HG03439 (cell line): Measurements from ENCODE around the gene S1PR5.

Source experiments
- ATAC-seq: cut with Tn5 transposase; IDR thresholded peaks from one replicate; pipeline ENCODE4 v1.9.1; 2021; ENCODE audit warnings: mild to moderate bottlenecking, moderate library complexity; ENCODE audit not compliant: unreplicated experiment

The S1PR5 gene

DNA sequence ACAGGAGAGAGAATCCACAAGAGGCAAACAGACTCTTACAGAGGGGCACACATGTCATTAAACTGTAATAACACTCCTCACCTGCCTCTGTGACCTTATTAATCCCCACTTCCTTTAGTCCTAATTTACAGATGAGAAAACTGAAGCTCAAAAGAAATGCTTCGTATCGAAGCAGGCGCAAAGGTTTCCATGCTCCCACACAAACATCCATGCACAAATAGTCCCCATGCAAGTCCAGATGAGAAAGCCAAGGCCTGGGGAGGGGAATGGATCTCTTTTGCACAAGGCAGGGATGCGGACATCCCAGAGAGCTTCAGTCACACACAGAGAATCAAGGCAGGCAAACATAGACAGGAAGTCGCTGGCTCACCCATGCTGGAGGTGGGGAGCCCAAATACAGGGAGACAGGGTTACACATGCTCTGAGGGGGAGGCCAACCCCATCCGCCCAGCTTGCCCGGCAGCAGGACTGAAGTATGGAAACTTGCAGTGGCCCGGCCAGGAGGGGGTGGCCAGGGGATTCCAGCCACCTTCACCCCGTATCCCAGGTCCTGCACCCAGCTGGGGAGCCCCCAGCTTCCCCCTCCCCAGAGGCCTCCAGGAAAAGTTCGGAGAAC, 468 bp downstream of the S1PR5 start:
- no peak for ATAC-seq

DNA sequence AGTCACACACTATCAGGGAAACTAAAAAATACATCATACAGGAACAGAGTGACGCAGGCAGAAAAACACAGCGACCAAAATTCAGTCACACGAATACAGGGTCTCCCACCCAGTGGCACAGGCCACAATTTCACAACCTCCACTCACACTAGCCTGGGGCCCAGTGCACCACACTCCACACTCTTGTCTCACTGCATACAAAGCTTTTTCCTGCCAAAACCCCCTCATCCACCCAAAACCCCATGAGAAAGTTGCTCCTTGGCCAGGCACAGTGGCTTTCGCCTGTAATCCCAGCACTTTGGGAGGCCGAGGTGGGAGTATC, 1.2 kb downstream of the S1PR5 start:
- no peak for ATAC-seq

DNA sequence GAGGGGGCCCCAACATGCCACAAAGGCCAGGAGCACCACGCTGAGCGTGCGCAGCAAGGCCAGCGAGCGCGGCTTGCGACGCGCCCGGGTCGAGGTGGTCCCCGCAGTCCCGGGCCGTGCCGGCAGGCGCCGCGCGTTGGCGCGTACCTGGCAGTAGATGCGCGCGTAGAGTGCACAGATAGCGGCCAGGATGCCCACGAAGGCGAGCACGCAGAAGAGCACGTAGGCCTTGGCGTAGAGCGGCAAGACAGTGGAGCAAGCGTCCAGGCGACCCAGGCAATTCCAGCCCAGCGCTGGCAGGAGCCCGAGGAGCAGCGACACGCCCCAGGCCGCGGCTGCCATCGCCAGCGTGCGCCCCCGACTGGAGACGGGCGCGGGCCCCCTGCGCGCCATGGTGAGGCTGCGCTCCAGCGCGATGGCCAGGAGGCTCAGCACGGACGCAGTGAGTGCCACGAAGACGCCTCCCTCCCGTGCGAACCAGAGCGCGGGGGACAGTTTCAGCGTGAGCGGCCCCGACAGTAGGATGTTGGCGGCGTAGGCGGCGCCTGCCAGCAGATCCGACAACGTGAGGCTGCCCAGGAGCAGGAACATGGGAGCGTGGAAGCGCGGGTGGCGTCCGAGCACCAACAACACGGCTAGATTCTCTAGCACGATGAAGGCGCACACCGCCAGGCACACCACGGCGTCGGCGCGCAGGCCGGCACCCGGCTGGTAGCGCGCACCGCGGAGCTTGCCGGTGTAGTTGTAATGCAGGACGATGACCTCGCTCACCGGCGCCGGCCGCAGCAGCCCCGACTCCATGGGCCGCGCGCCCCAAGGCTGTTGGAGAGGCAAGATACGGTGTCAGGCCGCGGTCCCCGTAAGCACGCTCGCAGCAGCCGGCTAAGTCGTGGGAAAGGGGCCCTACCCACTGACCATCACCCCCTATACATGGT, 2.8 kb downstream of the S1PR5 start:
- ATAC-seq, result no peak

DNA sequence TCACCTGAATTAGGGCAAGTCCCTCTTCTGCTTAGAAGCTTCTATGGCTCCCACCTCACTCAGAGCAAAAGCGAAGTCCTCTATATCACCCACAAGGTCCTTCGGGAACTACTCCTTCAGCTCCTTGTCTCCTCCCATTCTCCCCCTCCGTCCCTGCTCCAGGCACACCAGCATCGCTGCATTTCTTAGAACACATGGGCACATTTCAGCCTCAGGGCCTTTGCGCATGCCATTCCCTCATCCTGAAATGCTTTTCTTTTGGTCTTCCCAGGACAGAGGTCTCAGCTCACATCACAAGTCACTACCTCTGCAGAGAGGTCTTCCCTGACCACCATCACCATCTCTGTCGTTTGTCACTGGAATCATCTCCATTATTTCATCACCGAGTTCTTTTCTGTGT, 4.0 kb downstream of the S1PR5 start:
- no peak for ATAC-seq

DNA sequence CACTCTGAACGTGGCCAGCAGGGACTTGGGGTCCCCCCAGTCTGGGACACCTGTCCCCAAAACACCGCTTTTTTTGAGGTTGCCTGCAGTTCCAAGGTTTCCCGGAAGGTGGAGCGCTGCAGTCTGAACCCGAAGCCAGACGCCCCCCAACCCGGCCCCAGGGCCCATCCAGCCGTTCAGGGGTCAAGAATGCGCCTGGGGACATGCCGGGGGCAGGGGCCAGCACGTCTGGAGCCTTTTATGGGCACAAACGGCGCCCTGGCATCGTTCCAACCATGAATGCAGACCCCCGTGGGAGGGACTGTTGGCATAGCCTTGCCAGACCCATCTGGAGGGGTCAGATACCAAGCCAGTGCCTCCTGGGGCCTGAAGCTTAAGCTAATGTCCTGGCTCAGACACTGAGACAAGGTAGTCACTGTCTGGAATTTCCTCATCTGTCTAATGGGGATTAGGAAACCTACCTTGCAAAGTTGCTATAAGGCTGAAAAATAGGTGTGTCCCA, 6.9 kb downstream of the S1PR5 start:
- no peak for ATAC-seq

DNA sequence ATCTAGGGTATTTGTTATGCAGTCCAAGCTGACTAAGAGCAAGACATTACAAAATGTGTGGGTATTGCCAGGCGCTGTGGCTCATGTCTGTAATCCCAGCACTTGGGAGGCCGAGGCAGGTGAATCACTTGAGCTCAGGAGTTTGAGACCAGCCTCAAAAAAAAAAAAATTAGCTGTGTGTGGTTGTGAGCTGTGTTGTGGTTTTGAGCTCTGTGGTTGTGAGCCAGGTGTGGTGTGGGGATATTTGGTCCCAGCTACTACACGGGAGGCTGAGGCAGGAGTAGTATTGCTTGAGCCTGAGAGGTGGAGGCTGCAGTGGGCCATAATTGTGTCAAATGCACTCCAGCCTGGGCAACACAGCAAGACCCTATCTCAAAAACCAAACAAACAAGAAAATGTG, 8.5 kb downstream of the S1PR5 start:
- ATAC-seq, result no peak

DNA sequence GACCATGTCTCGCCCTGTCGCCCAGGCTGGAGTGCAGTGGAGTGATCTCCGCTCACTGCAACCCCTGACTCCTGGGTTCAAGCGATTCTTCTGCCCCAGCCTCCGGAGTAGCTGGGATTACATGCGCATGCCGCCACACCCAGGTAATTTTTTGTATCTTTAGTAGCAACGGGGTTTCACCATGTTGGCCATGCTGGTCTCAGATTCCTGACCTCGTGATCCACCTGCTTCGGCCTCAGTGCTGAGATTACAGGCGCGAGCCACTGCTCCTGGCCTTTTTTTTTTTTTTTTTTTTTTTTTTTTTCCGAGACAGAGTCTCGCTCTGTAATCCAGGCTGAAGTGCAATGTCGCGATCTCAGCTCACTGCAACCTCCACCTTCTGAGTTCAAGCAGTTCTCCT, 9.2 kb downstream of the S1PR5 start:
- ATAC-seq, result no peak

DNA sequence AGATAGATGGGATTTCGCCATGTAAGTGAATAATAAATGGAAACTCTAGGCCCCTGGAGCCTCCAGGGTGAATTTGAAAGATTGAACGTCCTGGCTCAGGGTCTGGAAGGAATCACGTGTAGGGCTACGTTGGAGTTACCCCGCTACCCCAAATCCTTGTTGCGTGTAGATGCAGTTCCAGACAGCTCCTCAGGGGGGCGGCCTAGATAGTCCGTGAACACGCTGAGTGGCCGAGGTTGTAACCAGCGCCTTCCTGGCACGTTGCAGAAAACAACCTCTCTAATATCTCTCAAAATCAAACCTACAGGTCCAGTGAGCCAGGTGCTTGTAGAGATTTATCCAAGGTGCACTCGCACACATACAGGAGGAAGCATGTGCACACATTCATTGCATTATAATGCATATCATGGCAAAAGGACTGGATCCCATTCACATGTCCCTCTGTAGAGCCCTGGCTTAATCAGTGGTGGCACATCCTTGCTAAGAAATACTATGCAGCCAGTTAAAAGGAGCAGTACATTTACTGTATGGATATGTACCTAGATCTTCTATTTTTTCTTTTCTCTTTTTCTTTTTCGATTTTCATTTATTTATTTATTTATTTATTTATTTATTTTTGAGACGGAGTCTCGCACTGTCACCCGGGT, 11.5 kb downstream of the S1PR5 start:
- ATAC-seq, result no peak

DNA sequence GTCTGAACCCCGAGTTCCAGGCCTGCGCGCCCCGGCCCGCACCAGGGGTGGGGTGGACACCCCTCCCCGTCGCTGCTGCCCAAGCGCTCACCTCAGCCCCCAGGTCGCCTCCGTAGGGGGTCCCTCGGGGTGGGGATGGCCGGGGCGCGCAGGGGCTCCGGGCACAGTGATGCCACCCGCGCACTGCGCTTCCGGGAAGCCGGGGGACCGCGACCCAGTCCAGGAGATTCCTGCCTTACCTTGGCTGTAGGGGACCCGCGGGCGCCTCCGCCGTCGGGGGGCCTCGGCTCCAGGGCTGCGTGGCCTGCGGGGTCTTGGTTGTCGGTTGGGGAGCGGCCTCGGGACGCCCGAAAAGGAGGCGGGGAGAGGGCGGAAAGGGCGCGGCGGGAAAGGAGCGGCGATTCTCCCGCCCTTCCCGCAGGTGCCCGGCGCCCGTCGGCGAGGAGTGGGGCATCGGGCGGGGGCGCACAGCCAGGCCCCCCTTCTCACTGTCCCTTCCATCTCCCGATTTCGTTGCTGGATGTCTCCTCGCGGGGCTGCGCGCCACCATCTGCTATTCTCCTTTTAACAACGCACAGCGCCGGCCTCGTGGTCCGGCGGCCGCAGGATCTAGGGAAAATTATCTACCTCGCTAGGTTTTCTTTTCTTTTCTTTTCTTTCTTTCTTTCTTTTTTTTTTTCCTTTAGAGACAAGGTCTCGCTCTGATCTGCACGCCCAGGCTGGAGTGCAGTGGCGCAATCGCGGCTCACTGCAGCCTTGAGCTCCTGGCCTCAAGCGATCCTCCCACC, 14.1 kb downstream of the S1PR5 start, which contains the start of gene KEAP1:
Gene KEAP1 (minus strand): TSS at position 355 of the 788 bp plus-strand sequence. CDS start 3,323 bp downstream, outside the sequence.
- ATAC-seq, result peak; percentile 21

DNA sequence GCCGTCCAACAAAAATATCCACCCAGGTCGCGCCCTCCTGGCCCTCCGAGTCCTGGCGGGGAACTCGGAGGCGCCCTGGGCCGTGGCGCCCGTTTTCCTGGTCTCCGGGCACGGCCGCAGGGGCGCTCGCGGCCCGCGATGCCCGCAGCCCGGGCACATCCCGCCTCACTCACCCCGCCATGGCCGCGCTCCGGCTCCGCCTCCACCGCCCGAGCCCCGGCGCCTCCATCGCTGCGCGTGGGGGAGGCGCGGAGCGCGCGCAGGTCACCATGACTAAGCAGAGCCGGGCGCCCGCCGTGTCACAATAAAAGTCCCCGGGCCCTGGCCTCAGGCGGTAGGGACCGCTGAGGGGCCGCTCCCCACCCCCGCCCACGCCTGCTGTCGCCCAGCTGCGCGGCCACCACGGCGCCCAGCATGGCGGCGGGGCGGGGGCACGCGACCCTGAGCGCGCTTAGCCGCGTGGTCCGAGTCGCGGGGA, 14.7 kb downstream of the S1PR5 start:
- peak; percentile 93 for ATAC-seq

DNA sequence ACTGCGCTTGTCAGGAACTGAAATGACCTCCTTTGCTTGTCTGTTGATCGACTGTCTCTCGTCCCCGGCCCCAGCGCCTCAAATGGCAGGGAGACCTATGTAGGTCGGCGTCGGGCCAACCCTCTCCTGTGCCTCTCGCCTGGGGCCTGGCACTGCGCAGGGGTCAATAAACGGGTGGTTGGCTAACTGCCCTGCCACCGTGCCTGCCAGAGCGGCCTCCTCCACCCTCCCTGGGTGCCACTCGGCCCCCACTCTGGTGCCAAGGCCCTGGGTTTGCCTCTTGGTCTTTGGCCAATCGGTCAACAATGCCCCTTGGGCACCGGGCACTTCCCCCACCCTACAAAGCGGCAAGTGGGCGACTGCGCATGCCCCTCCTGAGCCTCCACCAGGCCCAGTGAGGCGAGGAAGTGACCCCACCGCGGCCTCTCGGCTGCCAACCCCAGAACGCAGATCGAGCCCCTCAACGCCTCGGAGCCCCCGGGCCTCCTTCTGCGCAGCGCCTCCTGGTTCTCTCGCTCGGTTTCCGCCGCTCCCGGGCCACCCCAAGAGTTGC, 15.2 kb downstream of the S1PR5 start:
- peak; percentile 38 for ATAC-seq

DNA sequence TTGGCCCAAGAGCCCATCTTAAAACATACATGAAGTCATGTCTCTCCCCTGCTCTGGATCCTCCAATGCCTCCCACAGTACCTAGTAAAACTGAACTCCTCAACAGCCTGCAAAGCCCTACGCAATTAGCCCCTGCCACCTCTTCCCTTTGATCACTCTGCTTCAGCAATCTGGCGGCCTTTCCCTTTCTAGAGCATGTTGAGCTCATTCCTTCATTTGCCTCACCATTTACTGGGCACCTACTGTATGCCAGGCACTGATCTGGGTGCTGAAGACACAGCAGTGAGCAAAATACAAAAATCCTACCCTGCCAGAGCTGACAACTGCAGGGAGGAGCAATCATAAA, 17.0 kb downstream of the S1PR5 start:
- no peak for ATAC-seq

DNA sequence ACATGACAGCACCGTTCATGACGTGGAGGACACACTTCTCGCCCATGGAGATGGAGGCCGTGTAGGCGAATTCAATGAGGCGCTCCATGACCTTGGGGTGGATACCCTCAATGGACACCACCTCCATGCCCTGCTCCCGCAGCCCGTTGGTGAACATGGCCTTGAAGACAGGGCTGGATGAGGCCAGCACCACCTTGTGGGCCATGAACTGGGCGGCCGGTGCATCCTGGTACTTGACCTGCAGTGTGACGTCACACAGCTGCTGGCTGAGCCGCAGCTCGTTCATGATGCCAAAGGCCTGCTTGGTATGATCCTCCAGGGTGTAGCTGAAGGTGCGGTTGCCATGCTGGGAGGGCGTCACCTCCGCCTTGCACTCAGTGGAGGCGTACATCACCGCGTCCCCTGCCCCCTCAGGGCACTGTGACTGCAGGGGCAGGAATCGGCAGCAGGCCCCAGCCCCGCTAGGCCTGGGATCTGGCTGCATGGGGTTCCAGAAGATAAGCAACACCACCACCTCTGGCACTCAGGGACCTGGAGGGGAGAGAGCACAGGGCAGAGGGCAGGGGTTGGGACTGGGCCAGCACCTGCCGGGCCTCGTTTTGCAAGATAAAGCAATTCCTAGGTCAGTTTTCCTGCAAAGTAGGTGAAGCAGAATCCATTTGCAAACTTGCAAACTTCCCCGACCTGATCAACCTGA, 17.5 kb downstream of the S1PR5 start:
- ATAC-seq, result no peak

DNA sequence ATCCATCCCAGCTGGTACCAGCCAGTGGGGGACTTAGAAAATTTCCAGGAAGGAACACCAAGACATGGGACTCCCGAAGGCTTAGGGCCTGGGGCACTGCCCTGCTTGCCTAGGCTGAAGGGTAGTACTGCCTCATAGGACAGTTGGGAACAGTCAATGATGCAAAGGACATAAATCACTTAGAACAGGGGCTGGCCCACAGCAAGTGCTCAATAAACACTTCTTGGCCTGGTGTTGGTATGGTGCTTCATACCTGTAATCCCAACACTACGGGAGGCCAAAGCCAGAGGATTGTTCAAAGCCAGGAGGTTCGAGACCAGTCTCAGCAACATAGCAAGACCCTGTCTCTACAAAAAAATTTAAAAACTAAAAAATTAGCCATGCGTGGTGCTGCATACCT, 19.9 kb downstream of the S1PR5 start:
- ATAC-seq, result no peak

DNA sequence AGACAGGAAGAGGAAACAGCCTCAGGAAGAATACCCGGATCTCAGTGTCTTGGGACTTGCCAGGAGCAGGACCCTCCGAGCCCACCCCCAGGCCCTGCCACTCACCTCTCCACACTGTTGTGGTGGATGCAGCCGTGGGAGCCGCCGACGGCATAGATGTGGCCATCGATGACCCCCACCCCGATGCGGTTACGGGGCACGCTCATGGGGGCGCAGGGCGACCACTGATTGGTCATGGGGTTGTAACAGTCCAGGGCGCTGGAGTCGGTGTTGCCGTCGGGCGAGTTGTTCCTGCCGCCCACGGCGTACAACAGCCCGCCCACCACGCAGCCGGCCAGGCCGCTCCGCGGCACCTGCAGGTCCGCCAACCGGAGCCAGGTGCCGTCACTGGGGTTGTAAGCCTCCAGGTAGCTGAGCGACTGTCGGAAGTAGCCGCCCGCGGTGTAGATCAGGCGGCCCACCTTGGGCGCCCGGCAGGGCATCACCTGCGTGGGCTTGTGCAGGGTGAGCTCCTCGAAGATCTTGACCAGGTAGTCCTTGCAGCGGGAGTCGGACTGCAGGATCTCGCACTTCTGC, 25.7 kb downstream of the S1PR5 start:
- no peak for ATAC-seq

DNA sequence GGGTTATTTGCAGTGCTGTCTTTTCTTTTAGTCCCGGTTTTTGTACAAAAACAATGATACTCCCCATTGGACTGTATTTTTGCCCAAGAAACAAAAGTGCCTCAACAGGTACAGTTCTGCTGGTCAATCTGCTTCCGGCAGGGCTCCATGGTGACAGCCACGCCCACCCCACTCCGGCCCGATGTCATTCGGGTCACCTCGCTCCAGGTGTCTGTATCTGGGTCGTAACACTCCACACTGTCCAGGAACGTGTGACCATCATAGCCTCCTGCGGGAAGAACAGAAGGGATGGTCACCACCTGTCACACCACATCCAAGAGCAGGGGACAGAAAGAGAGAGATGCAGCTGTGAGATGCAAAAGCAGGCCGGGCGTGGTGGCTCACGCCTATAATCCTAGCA, 30.7 kb downstream of the S1PR5 start:
- ATAC-seq, result no peak

DNA sequence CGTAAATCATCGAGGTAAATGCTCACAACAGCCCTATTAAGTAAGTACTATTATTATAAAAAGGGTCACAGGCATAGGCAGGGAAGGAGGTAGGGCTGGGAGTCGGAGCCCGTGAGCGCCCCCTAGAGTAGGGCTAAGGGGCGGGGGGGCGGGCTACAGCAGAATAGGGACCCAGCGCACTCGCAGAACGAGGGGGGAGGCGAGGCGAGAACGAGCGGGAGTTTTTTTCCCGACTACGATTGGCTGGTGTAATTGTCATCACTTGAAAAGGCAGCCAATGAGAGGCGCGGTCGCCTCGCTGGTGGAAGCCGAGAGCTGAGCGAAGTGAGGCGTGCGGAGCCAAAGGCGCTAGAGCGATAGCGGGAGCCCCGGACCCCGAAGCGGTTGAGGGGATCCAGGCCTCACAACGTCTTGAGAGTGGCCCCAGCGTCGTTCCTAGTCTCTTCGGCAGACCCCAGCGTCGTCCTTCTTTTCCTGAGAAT, 38.3 kb downstream of the S1PR5 start:
- ATAC-seq, result no peak

DNA sequence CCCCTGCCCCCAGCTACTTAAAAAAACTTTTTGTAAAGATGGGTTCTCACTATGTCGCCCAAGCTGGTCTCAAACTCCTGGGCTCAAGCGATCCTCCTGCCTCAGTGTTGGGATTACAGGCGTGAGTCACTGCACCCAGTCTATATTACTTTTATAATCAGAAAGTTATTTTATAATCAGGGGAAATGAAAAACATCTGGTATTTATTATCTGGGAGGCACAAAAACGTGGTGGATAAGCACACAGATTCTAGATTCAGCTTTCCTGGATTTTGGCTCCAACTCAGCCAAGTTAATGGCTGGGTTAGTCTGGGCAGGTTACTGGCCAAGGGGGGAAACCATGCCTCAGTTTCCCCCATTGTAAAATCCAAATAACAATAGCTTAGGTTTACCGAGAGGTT, 38.8 kb downstream of the S1PR5 start:
- ATAC-seq, result no peak

DNA sequence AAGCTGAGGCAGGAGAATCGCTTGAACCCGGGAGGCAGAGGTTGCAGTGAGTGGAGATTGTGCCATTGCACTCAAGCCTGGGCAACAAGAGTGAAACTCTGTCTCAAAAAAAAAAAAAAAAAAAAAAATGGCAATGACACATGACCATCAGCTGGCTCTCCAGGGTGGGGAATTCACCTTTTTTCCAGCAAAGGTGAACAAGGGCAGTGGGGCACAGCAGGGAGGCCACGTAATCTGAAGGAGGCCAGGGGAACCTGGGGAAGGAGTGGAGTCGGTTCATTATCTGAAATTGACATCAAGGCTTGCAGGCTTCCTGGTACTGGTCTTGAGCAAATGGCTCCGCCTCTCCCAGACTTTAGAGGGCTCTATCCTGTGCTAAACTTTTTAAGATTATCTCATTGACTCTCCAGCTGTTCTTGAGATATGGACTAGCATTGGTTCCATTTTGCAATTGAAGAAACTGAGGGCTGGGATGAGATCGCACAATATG, 42.2 kb downstream of the S1PR5 start:
- no peak for ATAC-seq
